ENCODE data around the gene IQCB1.

DNA sequence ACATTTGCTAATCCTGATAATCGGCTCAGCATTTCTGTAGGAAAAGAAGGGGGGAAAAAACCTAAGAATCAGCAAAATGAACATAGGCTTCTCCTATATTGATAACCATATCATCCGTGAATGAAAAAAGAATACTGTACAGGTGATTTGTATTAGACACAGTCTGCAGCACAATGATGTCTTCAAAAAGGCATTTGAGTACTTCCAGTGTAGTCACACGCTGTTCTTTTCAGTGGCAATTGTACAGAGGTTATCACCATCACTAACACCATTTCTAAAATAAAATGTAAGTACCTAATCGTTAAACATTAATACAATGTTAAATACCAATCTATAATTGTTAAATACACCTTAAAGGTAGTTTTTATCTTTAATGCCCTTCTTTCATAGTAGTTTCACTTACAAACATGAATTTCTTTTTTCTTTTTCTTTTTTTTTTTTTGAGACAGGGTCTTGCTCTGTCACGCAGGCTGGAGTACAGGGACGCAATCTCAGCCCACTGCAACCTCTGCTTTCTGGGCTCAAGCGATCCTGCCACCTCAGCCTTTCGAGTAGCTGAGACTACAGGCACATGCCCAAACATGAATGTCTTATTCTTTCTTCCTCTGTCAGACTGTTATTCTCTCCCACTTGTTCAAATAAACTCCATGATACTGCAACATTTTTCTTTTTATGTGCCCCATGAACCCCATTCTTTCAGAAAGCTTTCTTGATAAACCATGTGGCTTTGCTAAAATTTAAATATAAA is 103.7 kb downstream of the IQCB1 start:
- TF ChIP-seq, protein P1, sequence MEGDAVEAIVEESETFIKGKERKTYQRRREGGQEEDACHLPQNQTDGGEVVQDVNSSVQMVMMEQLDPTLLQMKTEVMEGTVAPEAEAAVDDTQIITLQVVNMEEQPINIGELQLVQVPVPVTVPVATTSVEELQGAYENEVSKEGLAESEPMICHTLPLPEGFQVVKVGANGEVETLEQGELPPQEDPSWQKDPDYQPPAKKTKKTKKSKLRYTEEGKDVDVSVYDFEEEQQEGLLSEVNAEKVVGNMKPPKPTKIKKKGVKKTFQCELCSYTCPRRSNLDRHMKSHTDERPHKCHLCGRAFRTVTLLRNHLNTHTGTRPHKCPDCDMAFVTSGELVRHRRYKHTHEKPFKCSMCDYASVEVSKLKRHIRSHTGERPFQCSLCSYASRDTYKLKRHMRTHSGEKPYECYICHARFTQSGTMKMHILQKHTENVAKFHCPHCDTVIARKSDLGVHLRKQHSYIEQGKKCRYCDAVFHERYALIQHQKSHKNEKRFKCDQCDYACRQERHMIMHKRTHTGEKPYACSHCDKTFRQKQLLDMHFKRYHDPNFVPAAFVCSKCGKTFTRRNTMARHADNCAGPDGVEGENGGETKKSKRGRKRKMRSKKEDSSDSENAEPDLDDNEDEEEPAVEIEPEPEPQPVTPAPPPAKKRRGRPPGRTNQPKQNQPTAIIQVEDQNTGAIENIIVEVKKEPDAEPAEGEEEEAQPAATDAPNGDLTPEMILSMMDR (IDR thresholded peaks at IDR 0.05), result no peak
- TF ChIP-seq POLR2A (IDR thresholded peaks at IDR 0.05), result no peak

All from lower leg skin (tissue), 3 donors.